Medulla oblongata (tissue), 1 donor: ENCODE measurements around the gene RAP1GAP2.

ENCODE experiments used
- DNase-seq: peaks from one replicate; pipeline ENCODE4 v3.0.0-alpha.2; 2015; ENCODE audit errors: extremely low spot score

RAP1GAP2 gene

GRCh38 chr17:2911035-2911754 is 115.0 kb downstream of the RAP1GAP2 start:
- DNase-seq: no peak

GRCh38 chr17:2911755-2912111 is 115.5 kb downstream of the RAP1GAP2 start:
- DNase-seq: no peak

GRCh38 chr17:2912754-2913153 is 116.5 kb downstream of the RAP1GAP2 start:
- DNase-seq: no peak

GRCh38 chr17:2916461-2916860 is 120.2 kb downstream of the RAP1GAP2 start:
- DNase-seq: no peak

- DNase-seq: no peak
Observed at GRCh38 chr17:2921443-2921842, 125.2 kb downstream of the RAP1GAP2 start.

- DNase-seq: no peak
Observed at GRCh38 chr17:2924211-2924610, 128.0 kb downstream of the RAP1GAP2 start.

- no peak for DNase-seq
Observed at GRCh38 chr17:2925011-2925410, 128.8 kb downstream of the RAP1GAP2 start.

- no peak for DNase-seq
Observed at GRCh38 chr17:2926019-2926650, 129.9 kb downstream of the RAP1GAP2 start.

- no peak for DNase-seq
Observed at GRCh38 chr17:2928294-2928890, 132.2 kb downstream of the RAP1GAP2 start.

- DNase-seq: no peak
Observed at GRCh38 chr17:2929881-2930533, 133.8 kb downstream of the RAP1GAP2 start.

GRCh38 chr17:2931876-2932275 is 135.6 kb downstream of the RAP1GAP2 start:
- DNase-seq: no peak

GRCh38 chr17:2932946-2933345 is 136.7 kb downstream of the RAP1GAP2 start:
- no peak for DNase-seq

GRCh38 chr17:2933606-2934005 is 137.4 kb downstream of the RAP1GAP2 start:
- DNase-seq: no peak

GRCh38 chr17:2935632-2936031 is 139.4 kb downstream of the RAP1GAP2 start:
- peak; percentile 8 for DNase-seq

- no peak for DNase-seq
Observed at GRCh38 chr17:2936351-2936750, 140.1 kb downstream of the RAP1GAP2 start.

GRCh38 chr17:2936771-2937321 is 140.6 kb downstream of the RAP1GAP2 start:
- no peak for DNase-seq

GRCh38 chr17:2937331-2938003 is 141.2 kb downstream of the RAP1GAP2 start:
- no peak for DNase-seq

- no peak for DNase-seq
Observed at GRCh38 chr17:2939714-2940351, 143.6 kb downstream of the RAP1GAP2 start.

GRCh38 chr17:2940352-2940751 is 144.1 kb downstream of the RAP1GAP2 start:
- peak; percentile 80 for DNase-seq

- no peak for DNase-seq
Observed at GRCh38 chr17:2943981-2944380, 147.7 kb downstream of the RAP1GAP2 start.

- DNase-seq: no peak
Observed at GRCh38 chr17:2945299-2945698, 149.1 kb downstream of the RAP1GAP2 start.
